Ascending aorta (tissue), 2 donors: Measurements from ENCODE around the gene VPS26C. TPM values are rescaled to one million over a fixed set of nuclear protein-coding genes. Genes with fewer than 3 reads are reported as not detected.

Source experiments
- DNase-seq, 2 donors: peaks; one replicate each; pipeline ENCODE4 v3.0.0-alpha.2; 2019; ENCODE audit warnings: low spot score in 2 of 2
- H3K27ac ChIP-seq, 2 donors: fragments of 200-600 bp; sonication (generic); one replicate each; pipeline ENCODE4 v1.5.1; 2016 to 2017; ENCODE audit warnings: mild to moderate bottlenecking in 1 of 2
- H3K27me3 ChIP-seq: fragments of 200-600 bp; sonication (generic); one replicate; pipeline ENCODE4 v1.5.1; 2017
- H3K36me3 ChIP-seq, 2 donors: fragments of 200-600 bp; sonication (generic); one replicate each; pipeline ENCODE4 v1.5.1; 2016
- H3K4me1 ChIP-seq, 2 donors: fragments of 200-600 bp; sonication (generic); one replicate each; pipeline ENCODE4 v1.5.1; 2016 to 2017; ENCODE audit warnings: mild to moderate bottlenecking in 1 of 2
- H3K4me3 ChIP-seq, 2 donors: fragments of 200-600 bp; sonication (generic); one replicate each; pipeline ENCODE4 v1.5.1; 2016 to 2017; ENCODE audit warnings: mild to moderate bottlenecking in 1 of 2
- H3K9me3 ChIP-seq, 2 donors: fragments of 200-600 bp; sonication (generic); one replicate each; pipeline ENCODE4 v1.5.1; 2016
- intact Hi-C: fragments of 100-400 bp; cut with DNase I; formaldehyde crosslinking; loops from one replicate; pipeline ENCODE4 v1.15.1; 2023
- total RNA-seq: library from RNA; depleted of rRNA; stranded (reverse); fragments of >200 nt; gene quantifications from one replicate; pipeline ENCODE4 v1.1.0, GENCODE V29; 2016
- TF ChIP-seq, protein P1 (sequence below), 3 experiments: fragments of 200-600 bp in 2 of 3; fragments of 450-650 bp in 1 of 3; sonication (generic) in 2 of 3; IDR thresholded peaks; one replicate each; pipeline ENCODE4 v1.5.1; 2016 to 2019; ENCODE audit warnings: antibody characterized with exemption in 3 of 3, mild to moderate bottlenecking in 1 of 3, moderate library complexity in 1 of 3

The VPS26C gene
- total RNA-seq, 1 donor from 2014 or later: 137 TPM

DNA sequence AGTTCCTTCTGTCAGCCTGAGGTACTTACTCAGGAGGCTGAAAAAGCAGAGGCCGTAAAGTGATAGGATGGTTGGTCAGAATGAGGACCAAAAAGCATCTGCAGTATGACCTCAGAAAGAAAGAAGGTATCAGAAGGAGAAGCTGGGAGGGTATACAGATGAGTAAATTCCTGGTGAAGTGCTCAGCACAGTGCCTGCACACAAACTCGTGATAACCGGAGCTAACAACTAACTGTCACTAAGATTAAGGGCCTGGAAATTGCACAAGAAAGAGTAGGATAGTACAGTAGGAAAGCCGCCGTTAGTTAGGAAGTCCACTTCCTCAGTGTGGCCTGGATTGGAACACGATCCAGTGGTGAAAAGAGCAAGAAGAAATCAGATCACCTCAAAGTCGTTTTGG lies 62.6 kb downstream of the VPS26C start:
- DNase-seq: peak in 1 of 2 donors; percentile 9
- no peak overlapping the region for H3K27ac ChIP-seq
- H3K4me1 ChIP-seq: peaks cover 4 to 21% of the 10 kb centered on the region in 2 donors
- intact Hi-C loops: no loop called here
- peaks cover 22 to 35% of the 10 kb centered on the region in 2 donors for H3K36me3 ChIP-seq
- TF ChIP-seq, protein P1, sequence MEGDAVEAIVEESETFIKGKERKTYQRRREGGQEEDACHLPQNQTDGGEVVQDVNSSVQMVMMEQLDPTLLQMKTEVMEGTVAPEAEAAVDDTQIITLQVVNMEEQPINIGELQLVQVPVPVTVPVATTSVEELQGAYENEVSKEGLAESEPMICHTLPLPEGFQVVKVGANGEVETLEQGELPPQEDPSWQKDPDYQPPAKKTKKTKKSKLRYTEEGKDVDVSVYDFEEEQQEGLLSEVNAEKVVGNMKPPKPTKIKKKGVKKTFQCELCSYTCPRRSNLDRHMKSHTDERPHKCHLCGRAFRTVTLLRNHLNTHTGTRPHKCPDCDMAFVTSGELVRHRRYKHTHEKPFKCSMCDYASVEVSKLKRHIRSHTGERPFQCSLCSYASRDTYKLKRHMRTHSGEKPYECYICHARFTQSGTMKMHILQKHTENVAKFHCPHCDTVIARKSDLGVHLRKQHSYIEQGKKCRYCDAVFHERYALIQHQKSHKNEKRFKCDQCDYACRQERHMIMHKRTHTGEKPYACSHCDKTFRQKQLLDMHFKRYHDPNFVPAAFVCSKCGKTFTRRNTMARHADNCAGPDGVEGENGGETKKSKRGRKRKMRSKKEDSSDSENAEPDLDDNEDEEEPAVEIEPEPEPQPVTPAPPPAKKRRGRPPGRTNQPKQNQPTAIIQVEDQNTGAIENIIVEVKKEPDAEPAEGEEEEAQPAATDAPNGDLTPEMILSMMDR (IDR thresholded peaks at IDR 0.05): no peak
- H3K27me3 ChIP-seq: no peaks in the 10 kb centered on the region
- no peaks in the 10 kb centered on the region for H3K9me3 ChIP-seq
- no peak overlapping the region for H3K4me3 ChIP-seq

GRCh38 chr21:37202221-37203110 lies 64.7 kb downstream of the VPS26C start:
- TF ChIP-seq, protein P1 (IDR thresholded peaks at IDR 0.05): no peak
- peaks cover 4 to 13% of the 10 kb centered on the region in 2 donors for H3K4me1 ChIP-seq
- peaks cover 33 to 52% of the 10 kb centered on the region in 2 donors for H3K36me3 ChIP-seq
- intact Hi-C loops: no loop called here
- no peak for DNase-seq
- no peak overlapping the region for H3K27ac ChIP-seq
- no peak overlapping the region for H3K4me3 ChIP-seq
- H3K27me3 ChIP-seq: no peaks in the 10 kb centered on the region
- no peaks in the 10 kb centered on the region for H3K9me3 ChIP-seq

GRCh38 chr21:37200641-37201480 lies 66.3 kb downstream of the VPS26C start:
- TF ChIP-seq, protein P1 (IDR thresholded peaks at IDR 0.05): no peak
- no peak for DNase-seq
- H3K27ac ChIP-seq: no peak overlapping the region
- H3K27me3 ChIP-seq: no peaks in the 10 kb centered on the region
- H3K9me3 ChIP-seq: no peaks in the 10 kb centered on the region
- H3K4me1 ChIP-seq: no peaks in the 10 kb centered on the region
- no peak overlapping the region for H3K4me3 ChIP-seq
- peaks cover 33 to 57% of the 10 kb centered on the region in 2 donors for H3K36me3 ChIP-seq
- intact Hi-C loops: no loop called here

GRCh38 chr21:37199057-37199924 lies 67.8 kb downstream of the VPS26C start:
- TF ChIP-seq, protein P1 (IDR thresholded peaks at IDR 0.05): no peak
- no peak for DNase-seq
- Histone ChIP-seq H3K27me3 (no peaks in the 10 kb centered on the region), H3K4me3 (no peak overlapping the region), H3K27ac (no peak overlapping the region), H3K36me3 (peaks cover 33 to 69% of the 10 kb centered on the region in 2 donors), H3K9me3 (no peaks in the 10 kb centered on the region), H3K4me1 (no peaks in the 10 kb centered on the region)
- intact Hi-C loops: no loop called here

DNA sequence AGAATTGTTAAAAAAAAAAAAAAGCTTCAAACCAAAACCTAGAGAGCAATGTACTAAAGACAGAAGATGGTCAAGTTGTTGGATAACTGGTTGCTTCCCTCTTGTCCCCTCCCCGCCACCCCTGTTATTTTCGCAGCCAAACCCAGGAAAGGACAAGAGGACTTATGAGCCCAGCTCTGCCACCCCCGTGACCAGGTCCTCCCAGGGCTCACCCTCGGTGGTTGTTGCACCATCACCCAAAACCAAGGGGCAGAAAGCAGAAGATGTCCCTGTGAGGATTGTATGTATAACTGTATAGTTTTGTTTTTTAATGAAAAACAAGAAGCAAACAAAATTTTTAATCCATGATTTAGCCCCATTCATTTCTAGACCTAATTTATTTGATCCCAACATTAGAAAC lies 69.4 kb downstream of the VPS26C start:
- no peaks in the 10 kb centered on the region for H3K9me3 ChIP-seq
- no peak overlapping the region for H3K27ac ChIP-seq
- peaks cover 37 to 75% of the 10 kb centered on the region in 2 donors for H3K36me3 ChIP-seq
- intact Hi-C loops: no loop called here
- TF ChIP-seq, protein P1 (IDR thresholded peaks at IDR 0.05): no peak
- no peaks in the 10 kb centered on the region for H3K4me1 ChIP-seq
- H3K4me3 ChIP-seq: no peak overlapping the region
- DNase-seq: no peak
- no peaks in the 10 kb centered on the region for H3K27me3 ChIP-seq
